ENCODE measurements around the gene COL25A1.

- TF ChIP-seq CTCF (IDR thresholded peaks at IDR 0.05; ENCODE audit: low read depth, low read length) (no peak), EZH2phosphoT487 (IDR thresholded peaks at IDR 0.05; ENCODE audit: low read depth) (no peak)
Observed at GRCh38 chr4:108937066-108937465, 365.4 kb downstream of the COL25A1 start.
